HG02571 (cell line): ENCODE results near the gene EGFLAM.

Experiments
- ATAC-seq: cut with Tn5 transposase; IDR thresholded peaks from one replicate; pipeline ENCODE4 v1.9.1; 2021; ENCODE audit warnings: mild to moderate bottlenecking, moderate library complexity; ENCODE audit not compliant: unreplicated experiment

The EGFLAM gene

DNA sequence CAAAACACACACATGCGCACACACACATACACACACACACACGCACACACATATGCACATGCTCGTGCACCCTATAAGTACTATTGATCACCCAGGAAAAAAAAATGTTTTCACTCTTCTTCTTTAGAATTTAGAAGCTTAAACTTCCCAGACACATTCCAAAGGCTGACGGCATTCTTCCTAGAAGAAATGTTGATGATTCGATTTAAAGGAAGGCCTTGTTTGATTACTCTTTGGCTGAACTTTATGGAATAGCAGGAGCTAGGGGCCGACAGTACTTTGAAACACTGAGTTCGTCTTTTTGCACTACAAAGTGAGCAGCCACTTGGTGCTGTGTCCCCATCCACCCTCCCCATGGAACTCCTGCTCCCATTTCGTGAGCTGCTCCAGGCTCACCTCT, 113.2 kb downstream of the EGFLAM start:
- ATAC-seq = no peak

DNA sequence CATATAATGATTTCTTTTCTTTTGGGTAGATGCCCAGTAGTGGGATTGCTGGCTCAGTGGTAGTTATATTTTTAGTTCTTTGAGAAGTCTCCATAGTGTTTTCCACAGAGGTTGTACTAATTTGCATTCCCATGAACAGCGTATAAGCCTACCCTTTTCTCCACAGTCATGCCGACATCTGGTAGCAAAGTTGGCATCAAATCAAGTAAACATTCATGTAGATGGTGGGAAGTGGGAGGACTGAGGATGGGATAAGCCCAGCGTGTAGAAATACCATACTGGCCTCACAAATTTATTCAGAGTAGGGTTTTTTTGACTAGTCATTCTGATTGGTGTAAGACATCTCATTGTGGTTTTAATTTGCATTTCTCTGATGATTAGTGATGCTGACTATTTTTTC, 115.4 kb downstream of the EGFLAM start:
- no peak for ATAC-seq

DNA sequence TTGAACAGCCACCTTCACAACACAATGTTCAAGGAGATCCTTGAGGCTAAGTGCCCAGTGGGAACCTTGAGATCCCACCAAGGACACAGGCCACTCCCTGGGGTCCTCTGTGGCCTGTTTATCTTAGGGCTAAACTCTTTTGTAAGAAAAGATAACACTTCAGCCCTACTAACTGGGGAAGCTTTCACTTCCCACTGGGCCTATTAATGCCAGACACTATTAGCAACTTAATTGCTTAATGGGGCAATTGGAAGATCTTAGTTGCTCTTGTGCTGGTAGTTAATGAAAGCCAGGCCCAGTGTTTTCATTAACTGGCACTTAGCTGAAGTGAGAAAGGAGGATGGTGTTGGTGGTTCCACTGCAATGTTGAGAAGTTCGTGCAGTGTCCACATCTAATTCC, 117.1 kb downstream of the EGFLAM start:
- no peak for ATAC-seq

DNA sequence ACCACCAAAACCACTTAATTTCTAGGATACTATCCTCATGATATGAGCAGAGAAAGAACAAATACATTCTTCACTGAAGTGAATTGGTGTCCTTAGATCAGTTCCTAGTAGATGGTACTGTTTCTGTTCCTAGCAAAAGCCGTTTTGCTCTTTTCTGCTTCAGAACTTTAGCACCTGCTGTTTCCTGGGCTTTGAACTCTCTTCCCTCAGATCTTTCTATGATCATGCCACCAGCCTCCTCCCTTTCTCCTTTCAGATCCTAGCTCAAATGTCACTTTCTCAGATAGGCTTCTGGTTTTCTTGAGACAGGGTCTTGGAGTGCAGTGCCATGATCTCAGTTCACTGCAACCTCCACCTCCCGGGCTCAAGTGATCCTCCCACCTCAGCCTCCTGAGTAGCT, 118.0 kb downstream of the EGFLAM start:
- no peak for ATAC-seq

DNA sequence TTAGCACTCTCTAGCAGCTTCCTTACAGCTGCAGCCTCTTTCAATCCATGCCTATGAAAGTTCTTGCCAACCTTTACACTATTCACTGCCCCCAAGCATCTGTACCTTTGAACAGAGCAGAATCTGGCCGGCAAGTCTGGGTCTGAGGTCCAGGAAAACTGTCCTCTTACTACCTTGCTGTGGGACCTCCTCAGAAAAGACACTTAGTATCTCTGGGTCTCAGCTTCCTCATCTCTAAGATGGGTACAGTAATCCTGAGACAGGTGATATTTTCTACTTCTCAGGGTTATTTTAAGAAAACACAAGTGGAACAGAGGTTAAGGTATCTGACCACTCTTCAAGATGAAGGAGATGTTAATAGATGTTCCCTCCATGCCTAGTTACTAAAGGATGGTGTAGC, 120.2 kb downstream of the EGFLAM start:
- no peak for ATAC-seq

GRCh38 chr5:38379350-38379937, 121.1 kb downstream of the EGFLAM start:
- ATAC-seq = no peak

- ATAC-seq = no peak
Measured at GRCh38 chr5:38380537-38380936, 122.2 kb downstream of the EGFLAM start.

DNA sequence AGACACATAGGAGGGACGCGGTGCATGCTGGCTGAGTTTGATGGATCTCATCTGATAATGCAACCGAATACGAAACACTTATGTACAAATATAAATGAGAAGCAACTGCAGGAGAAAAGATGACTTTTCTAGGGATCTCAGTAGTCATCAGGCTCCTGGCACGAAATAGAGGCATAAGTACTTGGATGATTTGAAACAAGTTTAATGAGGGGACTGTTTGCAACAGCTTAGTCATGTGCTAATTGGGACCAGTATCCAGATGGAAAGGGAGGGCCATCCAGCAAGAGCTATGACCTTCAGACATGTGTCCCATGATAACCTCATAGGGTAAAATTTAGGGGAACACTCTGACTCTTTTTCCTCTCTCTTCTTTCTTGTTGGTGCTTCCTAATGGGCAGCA, 123.0 kb downstream of the EGFLAM start:
- ATAC-seq = no peak

DNA sequence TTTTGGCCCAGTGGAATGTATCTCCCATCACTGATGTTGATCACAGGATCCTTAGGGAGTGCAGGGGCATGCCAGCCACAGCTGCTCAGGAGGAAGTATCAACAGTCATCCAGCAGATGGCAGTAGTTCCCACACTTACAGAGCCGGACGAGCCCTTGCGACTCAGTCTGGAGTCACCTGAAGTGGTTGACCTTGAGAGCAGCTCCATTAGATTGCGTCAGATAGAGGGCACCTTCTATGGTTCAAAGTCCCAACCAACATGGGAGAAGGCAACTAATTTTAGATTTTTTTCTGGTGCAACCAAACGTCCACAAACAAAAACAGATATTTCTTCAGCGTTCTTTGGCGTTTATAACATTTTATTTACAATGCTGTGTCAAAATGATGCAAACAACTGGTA, 124.5 kb downstream of the EGFLAM start:
- ATAC-seq = peak; percentile 97

GRCh38 chr5:38383701-38384100, 125.3 kb downstream of the EGFLAM start:
- no peak for ATAC-seq

DNA sequence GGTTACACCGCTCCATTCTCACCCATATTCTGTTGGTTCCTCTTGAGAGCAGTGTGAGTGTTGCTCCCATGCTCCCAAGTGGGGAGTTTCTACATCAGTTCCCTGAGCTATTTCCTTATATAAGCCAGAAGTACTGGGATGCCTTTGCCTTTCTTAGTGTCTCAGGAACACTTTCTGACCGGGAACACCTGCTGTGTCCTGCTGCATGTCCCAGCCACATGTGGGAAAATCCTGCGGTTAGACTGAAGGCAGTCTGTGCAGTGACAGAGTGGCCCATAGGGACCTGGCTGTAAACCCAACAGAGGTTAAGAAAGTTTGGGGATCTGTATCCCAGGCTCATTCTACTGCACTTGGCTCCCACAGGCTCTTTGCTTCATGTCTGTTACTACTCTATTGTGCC, 126.0 kb downstream of the EGFLAM start:
- ATAC-seq = no peak

GRCh38 chr5:38387161-38387560, 128.8 kb downstream of the EGFLAM start:
- ATAC-seq = no peak

DNA sequence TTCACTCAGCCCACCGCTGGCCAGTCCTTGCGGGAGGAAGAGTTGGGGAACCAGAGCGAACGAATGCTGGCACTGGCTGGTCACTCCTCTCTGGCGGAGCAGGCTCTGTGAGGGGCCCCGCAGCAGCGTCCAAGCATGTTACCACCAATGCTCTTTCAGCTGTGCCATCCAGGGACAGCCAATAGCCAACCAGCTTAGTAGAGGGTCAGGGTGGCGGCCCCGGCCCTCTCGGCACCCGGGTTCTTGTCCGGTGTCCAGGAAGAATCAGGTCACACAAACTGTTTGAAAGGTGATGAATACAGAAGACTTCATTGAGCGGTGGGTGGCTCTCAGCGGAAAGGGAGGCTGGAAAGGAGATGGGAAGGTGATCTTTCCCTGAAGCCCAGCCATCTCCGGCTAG, 135.3 kb downstream of the EGFLAM start:
- no peak for ATAC-seq

DNA sequence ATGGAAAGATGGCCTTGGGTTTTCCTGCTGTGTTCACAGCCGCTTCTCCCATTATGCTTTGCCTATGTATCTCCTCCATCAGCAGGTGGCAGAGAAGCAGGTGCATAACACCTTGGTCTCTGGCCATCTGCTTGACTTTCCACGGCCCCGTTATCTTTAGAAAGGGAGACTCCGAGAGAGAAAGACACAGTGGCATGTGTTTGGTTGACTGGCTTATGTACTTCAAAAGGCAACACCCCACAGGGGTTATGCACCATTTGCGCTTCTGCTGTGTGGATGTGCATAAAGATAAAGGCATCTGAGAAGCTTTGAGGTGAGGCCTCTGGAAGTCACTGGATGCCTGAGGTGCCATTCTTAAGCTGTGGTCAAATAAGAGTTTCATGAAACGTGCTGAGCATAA, 138.4 kb downstream of the EGFLAM start:
- ATAC-seq = no peak

GRCh38 chr5:38400365-38400764, 142.0 kb downstream of the EGFLAM start:
- no peak for ATAC-seq

DNA sequence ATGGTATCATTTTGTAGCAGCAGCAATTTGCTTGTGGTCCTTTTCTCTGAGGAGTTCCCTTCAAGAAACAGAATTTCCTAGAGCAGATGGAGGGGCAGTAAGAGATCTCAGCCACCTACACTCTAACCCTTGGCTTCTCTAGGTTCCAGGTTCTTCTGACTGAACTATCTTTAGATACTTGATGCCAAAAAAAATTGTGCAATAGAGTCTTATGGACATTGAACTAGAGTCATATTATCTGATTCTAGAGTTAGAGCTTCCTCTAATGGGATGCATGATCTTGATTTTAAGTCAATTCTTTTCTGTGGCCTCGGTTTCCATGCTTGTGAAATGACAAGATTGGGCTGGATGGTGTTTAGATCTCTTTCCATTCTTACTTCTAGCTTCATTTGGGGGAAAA, 142.8 kb downstream of the EGFLAM start:
- ATAC-seq = no peak

- ATAC-seq = no peak
Measured at GRCh38 chr5:38403406-38403805, 145.0 kb downstream of the EGFLAM start.

GRCh38 chr5:38403877-38404635, 145.7 kb downstream of the EGFLAM start:
- ATAC-seq = no peak

DNA sequence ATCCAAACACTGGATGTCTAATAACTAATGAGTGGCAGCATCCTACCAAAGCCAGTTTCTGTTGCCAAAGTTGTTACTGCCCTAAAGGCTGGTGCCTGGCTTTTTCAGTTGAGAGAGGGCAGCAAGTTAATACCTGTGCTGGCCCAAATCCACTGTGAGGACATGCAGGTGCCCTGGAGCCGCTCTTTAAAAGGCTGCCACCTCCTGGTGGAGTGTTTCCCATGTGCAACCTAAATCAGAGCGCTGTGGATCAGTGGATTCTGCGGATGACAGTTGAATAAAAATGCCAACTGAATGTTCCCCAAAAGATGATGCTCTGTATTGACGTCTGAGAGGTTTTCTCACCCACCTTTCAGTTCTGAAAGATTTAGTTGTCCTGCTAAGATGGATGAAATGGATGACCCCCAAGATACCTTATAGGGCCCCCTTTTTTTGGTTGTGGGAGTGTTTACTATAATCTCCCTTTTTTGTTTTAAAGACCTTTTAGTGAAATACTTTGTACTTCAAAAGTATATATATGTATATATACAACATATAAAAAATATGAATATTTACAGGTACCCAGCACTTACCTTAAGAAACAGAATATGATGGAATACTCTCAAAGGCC, 146.4 kb downstream of the EGFLAM start:
- no peak for ATAC-seq

DNA sequence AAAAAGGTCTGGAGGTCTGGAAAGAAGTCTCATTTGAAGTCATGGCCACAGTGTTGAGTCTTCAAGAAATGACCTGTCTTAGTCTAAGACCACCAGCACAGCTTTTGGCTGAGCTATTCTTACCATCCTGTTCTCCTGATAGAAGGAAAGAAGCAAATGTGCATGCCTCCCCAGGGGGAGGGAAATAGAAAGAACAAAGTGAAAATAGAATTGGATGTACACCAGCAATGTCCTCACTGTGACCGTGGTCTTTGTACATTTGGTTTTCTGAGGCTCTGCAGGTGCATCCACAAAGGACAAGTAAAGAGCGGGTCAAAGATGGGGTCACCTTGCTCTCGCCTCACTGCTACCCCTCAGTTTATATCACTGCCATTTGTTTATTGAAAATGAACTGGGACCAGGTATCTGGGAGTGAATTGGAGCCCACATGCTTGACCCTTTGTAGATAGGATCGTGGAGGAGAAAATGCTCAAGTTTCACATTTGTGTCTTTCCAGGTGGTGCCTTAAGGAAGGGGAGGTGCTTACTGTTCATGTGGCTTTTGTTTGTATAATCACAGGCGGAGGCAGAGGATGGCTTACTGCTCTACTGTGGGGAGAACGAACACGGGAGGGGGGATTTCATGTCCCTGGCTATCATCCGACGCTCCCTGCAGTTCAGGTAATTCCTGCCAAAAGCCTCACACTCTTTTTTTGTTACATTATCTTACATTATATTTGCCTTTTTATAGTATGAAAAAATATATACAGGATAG, 150.3 kb downstream of the EGFLAM start:
- ATAC-seq = no peak

- no peak for ATAC-seq
Measured at GRCh38 chr5:38410304-38410990, 152.1 kb downstream of the EGFLAM start.
